Stimulated activated naive CD8-positive, alpha-beta T cell treated with anti-CD3 and anti-CD28 coated beads, Interleukin-15, amount 100 ng/mL, for 72 hours (primary cell): Measurements from ENCODE around the gene STT3B.

Experiments used
- ATAC-seq: fragments of 150-1000 bp; cut with Tn5 transposase; 2 replicates; pipeline ENCODE4 v1.10.0; 2021; ENCODE audit warnings: mild to moderate bottlenecking, moderate library complexity
- DNase-seq, 2 donors: peaks; one replicate each; pipeline ENCODE4 v3.0.0; 2021 to 2022
- H3K27ac Mint-ChIP-seq, 2 donors: one replicate each; pipeline ENCODE4 v1.8.0; 2022; ENCODE audit warnings: mild to moderate bottlenecking in 2 of 2, mixed read lengths in 2 of 2, moderate library complexity in 2 of 2
- H3K27me3 Mint-ChIP-seq: one replicate; pipeline ENCODE4 v1.8.0; 2022; ENCODE audit warnings: mixed read lengths
- H3K4me1 Mint-ChIP-seq: one replicate; pipeline ENCODE4 v1.8.0; 2022; ENCODE audit warnings: mild to moderate bottlenecking, mixed read lengths
- H3K4me3 Mint-ChIP-seq, 2 donors: one replicate each; pipeline ENCODE4 v1.8.0; 2022; ENCODE audit warnings: mild to moderate bottlenecking in 2 of 2, mixed read lengths in 2 of 2, moderate library complexity in 1 of 2
- H3K9me3 Mint-ChIP-seq, 2 donors: one replicate each; pipeline ENCODE4 v1.8.0; 2022; ENCODE audit warnings: mixed read lengths in 2 of 2

STT3B gene

DNA sequence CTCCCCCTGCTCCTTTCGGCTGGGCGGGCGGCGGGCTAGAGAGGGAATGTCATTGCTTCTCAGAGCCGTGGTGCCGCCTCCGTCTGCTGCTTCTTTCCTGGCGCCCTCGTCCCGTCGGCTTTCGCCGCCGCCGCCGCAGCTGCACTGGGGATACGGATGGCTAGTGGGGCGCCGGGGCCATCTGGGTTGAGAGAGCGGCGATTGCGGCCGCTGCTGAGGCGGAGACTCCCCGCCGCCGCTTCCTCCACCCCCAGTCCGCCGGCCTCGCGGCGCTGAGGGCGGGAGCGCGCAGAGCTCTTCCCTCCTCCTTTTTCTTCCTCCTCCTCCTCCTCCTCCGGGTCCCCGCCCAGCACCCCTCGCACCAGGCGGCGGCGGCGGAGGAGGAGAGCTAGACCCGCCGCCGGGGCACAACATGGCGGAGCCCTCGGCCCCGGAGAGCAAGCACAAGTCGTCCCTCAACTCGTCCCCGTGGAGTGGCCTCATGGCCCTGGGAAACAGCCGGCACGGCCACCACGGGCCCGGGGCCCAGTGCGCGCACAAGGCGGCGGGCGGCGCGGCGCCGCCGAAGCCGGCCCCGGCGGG is at the start of gene STT3B:
TSS of gene STT3B (plus strand) at position 339 of the 582 bp plus-strand sequence. CDS start at position 413, 74 bp downstream.
- peak within 1 kb of the TSS; percentile 99 for H3K27ac Mint-ChIP-seq
- H3K27me3 Mint-ChIP-seq = no peaks in the 10 kb centered on the region
- peak in 1 of 2 donors; percentile 90 for DNase-seq
- no peaks in the 10 kb centered on the region for H3K9me3 Mint-ChIP-seq
- peaks cover 18% of the 10 kb centered on the region for H3K4me1 Mint-ChIP-seq
- H3K4me3 Mint-ChIP-seq = peak within 1 kb of the TSS; percentile 95
- peak; percentile 72 for ATAC-seq

DNA sequence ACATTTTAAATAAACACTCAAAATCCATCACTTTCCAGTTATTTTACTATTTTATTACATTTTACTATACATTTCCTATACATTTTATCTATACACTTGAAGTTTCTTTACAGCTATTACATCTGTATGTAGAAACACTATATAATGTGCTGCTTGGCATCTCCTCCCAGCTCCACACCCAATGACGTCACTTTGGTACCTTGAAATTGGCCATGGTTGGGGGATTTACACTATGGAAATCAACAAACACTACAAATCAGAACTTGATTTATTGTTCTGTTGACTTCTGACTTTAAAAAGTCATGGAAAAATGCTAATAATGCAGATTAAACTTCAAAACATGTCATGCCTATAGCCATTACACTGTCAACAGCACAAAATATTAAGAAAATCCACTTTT is 48.9 kb upstream of the STT3B start:
- DNase-seq = no peak
- Mint-ChIP-seq H3K27me3 (no peaks in the 10 kb centered on the region), H3K27ac (no peak overlapping the region), H3K4me1 (no peaks in the 10 kb centered on the region), H3K9me3 (peaks cover 0 to 6% of the 10 kb centered on the region in 2 donors), H3K4me3 (no peak overlapping the region)
- no peak for ATAC-seq

DNA sequence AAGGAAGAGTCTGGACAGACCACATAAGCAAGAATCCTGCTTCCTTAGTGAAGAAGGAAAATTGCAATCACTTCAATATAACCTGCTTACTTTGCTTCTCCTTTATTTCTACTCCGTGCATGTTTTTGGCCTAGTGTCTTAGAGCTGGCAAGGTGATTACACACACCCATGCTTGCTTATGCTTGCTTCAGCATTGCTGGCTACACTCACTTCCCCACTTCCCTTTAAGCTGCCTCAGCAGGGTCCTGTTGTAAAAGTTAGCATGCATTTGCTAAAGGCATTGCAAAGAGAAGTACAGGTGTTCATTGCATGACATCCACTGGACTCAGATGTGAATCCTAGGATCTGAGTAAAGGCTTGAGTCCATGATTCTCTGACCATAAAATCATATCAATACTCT is 47.5 kb upstream of the STT3B start:
- Mint-ChIP-seq H3K4me3 (no peak overlapping the region), H3K27ac (no peak overlapping the region), H3K9me3 (peaks cover 0 to 11% of the 10 kb centered on the region in 2 donors), H3K27me3 (no peaks in the 10 kb centered on the region), H3K4me1 (no peaks in the 10 kb centered on the region)
- ATAC-seq = no peak
- no peak for DNase-seq

DNA sequence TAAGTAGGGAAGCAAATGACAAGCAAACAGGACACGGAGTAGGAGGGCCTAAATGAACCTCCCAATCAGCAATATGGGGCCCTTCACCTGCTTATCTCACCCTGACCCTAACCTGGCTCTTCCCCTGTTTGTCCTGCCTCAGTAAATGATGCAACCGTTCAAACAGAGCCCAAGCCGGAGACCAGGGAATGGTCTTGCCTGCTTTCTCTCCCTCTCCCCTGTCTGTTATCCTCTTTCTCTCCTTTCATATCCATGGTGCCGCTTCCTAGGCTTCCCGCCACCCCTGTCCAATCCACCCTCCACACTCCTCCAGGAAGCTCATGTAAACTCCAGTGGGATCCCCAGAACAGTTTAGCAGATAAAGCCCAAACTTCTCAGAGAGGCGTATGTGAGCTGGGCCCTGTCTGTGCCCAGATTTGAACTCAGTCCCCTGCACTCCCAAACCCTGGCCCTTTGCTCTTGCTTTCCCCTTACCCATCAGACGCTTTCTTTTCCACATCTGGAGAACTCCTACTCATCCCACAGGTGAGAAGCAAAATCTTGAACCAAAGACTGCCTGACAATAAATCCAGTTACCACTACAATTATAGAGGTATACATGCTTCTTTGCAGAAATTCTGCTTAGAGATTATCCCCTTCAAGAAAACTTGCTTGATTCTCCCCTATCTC is 45.7 kb upstream of the STT3B start:
- H3K27ac Mint-ChIP-seq = peak overlapping the region in 1 of 2 donors; percentile 30
- H3K4me1 Mint-ChIP-seq = no peaks in the 10 kb centered on the region
- DNase-seq (no peak), ATAC-seq (no peak)
- no peak overlapping the region for H3K4me3 Mint-ChIP-seq
- H3K27me3 Mint-ChIP-seq = no peaks in the 10 kb centered on the region
- peaks cover 0 to 8% of the 10 kb centered on the region in 2 donors for H3K9me3 Mint-ChIP-seq

DNA sequence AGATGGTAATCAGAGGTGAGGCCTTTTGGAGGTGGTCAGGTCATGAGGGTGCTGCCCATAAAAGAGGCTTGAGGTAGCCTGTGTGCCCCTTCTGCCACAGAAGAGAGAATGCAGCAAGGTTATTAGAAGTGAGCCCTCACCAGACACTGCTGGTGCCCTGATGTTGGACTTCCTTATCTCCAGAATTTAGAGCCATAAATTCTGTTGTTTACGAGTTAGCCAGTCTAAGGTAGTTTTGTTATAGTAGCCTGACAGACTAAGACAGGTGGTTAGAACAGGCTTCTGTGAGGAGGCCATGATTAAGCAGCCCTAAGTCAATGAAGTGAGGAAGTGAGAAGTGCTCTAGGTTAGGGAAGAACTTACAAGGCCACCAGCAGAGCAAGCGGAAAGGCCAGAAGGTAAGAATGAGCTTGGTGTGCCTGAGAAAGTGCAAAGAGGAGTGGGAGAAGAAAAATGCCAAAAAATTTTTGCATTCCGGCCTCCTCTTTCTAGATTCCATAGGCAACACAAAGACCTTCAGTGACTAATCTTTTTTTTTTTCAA is 44.2 kb upstream of the STT3B start:
- Mint-ChIP-seq H3K4me3 (no peak overlapping the region), H3K27ac (no peak overlapping the region), H3K4me1 (no peaks in the 10 kb centered on the region), H3K9me3 (peaks cover 8 to 12% of the 10 kb centered on the region in 2 donors), H3K27me3 (no peaks in the 10 kb centered on the region)
- no peak for DNase-seq
- ATAC-seq = no peak

DNA sequence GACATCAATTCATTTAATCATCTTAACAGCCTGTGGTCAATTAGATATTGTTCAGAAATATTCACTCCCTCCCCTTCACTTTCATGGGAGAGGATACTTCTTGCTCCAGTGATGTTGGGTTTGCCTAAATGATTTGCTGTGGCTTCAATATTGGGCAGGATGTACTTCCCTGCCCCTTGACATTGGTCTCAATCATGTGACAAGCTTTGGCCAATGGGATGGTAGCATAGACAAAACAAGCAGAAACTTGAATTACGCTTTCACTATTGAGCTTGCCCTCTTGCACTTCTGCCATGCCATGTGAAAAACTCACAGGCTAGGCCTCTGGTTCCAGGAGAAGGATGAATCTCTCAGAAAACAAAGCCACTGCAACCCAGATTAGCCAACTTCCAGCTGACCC is 42.2 kb upstream of the STT3B start:
- H3K4me3 Mint-ChIP-seq = no peak overlapping the region
- H3K4me1 Mint-ChIP-seq = no peaks in the 10 kb centered on the region
- no peaks in the 10 kb centered on the region for H3K27me3 Mint-ChIP-seq
- DNase-seq = no peak
- no peak overlapping the region for H3K27ac Mint-ChIP-seq
- peaks cover 8 to 15% of the 10 kb centered on the region in 2 donors for H3K9me3 Mint-ChIP-seq
- no peak for ATAC-seq

DNA sequence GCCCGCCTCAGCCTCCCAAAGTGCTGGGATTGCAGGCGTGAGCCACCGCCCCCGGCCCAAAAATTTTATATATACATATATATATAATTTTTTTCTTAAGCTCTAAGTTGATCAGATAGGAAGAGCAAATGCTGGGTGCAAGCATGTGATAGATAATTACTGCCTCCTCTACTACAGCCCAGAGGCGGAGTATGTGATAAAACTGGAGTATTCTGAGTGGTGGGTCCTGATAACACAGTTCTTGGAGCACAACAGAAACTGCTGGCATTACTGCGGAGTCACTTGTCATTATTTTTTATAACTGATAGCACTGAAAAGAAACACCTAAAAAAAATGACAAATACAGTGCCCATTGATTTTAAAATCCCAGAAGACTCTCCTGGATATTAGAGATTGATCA is 41.1 kb upstream of the STT3B start:
- ATAC-seq = no peak
- no peak for DNase-seq
- no peaks in the 10 kb centered on the region for H3K4me1 Mint-ChIP-seq
- H3K9me3 Mint-ChIP-seq = peaks cover 8 to 17% of the 10 kb centered on the region in 2 donors
- no peaks in the 10 kb centered on the region for H3K27me3 Mint-ChIP-seq
- H3K4me3 Mint-ChIP-seq = no peak overlapping the region
- no peak overlapping the region for H3K27ac Mint-ChIP-seq

DNA sequence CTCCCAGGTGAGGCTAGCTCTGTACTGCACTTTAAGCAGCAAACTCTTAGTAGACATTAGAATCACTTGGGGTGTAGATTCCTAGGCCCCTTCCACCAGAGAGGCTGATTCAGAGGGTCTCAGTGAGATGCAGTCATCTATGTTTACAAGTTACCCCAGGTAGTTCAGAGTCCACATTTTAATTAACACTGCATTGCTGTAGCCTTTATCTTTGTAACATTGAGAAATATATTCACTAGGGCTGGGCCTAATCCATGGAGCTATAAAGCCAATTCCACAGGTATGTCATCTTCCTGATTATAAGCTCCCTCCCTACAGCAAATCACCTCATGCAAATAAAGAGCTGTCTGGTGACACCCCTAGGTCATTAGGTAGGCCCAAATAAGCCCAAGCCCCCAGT is 39.6 kb upstream of the STT3B start:
- Mint-ChIP-seq H3K4me1 (no peaks in the 10 kb centered on the region), H3K4me3 (no peak overlapping the region), H3K27me3 (no peaks in the 10 kb centered on the region), H3K9me3 (peaks cover 8 to 17% of the 10 kb centered on the region in 2 donors), H3K27ac (no peak overlapping the region)
- DNase-seq (no peak), ATAC-seq (no peak)

DNA sequence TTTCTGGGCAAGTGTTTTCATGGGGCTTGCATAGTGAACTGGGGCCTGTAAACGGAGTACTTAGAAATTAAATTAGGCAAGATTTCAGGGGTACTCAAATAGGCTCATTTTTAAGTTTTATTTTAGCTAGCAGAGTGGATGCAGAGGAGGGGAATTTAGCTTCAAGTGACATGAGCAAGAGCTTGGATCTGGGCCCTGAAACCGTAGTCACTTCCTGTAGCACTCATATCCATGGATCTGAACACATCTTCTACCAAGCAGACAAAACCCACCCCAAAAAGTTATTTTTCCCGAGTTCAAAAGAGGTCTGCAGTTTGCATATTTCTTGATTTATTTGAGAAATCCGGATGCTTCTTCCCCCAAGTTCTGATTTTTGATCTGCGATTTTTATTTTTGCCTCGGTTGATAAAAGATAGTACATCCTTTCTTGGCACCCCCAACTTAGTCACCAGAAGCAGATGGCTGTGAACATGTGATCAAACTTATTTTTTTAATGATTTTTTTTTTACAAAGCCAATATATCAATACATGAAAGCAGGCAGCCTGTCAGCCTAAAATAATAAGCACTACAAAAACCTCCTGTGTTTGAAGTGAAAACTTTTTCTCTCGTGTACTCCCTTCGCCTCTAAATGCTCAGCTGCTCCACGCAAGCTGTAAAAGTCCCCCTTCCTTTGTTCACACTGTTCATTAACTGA is 36.6 kb upstream of the STT3B start:
- ATAC-seq (no peak), DNase-seq (no peak)
- Mint-ChIP-seq H3K9me3 (peaks cover 8 to 9% of the 10 kb centered on the region in 2 donors), H3K4me3 (no peak overlapping the region), H3K27me3 (no peaks in the 10 kb centered on the region), H3K27ac (no peak overlapping the region), H3K4me1 (no peaks in the 10 kb centered on the region)

DNA sequence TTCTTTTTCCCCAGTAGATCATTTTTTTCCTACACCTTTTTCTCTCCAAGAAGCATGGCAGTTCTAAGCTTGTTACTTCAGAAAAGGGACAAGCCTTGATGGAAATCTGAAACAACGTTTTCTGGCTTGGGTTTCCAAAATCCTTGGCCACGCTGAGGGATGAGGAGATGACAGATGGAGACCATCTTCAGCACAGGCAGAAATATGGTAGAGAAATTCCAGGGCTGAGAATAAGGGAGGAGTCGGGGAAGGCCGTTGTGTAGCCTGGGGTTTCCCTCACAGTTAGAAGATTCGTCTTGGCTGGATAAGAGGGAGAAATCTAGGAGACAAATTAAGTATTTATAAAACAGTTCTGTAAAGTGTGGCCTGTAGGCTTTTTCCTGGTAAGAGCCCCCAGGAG is 33.9 kb upstream of the STT3B start:
- no peak overlapping the region for H3K4me3 Mint-ChIP-seq
- H3K9me3 Mint-ChIP-seq = peaks cover 0 to 5% of the 10 kb centered on the region in 2 donors
- no peak overlapping the region for H3K27ac Mint-ChIP-seq
- no peak for DNase-seq
- ATAC-seq = no peak
- H3K4me1 Mint-ChIP-seq = no peaks in the 10 kb centered on the region
- no peaks in the 10 kb centered on the region for H3K27me3 Mint-ChIP-seq

DNA sequence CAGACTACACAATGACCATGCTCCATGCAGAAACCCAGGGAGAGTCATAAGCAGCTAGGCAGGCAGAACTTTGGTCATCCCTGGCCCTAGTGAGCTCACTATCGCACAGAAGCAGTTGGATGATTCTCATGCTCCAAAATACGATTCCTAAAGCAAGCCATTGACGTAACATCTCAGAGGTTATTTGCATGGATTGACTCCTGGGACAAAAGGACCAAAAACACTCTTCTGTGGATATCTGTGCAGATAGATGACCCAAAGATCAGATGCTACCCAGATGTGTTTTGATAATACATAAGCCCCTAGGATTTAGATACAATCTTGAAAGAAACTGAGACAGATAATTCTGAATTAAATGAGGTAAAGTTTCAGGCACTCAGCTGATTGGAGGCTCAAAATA is 33.4 kb upstream of the STT3B start:
- no peaks in the 10 kb centered on the region for H3K4me1 Mint-ChIP-seq
- no peak overlapping the region for H3K4me3 Mint-ChIP-seq
- peaks cover 0 to 5% of the 10 kb centered on the region in 2 donors for H3K9me3 Mint-ChIP-seq
- no peak for DNase-seq
- no peaks in the 10 kb centered on the region for H3K27me3 Mint-ChIP-seq
- no peak for ATAC-seq
- peak overlapping the region in 1 of 2 donors; percentile 38 for H3K27ac Mint-ChIP-seq

DNA sequence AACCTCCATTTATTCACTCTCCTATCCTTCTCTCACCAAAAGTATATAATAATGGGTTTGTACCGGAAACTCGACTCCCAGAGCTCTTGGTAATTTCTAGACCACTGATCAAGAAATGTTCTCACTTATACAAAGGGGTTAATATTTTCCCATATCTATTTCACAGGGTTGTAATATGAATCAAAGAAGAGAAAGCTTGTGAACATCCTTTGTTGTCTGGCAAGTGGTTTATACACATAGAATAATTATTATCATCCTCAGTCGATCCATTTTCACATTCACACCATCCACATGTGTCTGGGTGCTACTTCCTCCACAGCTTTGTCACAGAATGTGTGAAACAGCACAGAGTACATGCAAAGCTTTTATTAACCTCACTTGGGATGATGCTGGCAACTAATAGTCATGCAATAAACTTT is 29.9 kb upstream of the STT3B start:
- H3K4me3 Mint-ChIP-seq = no peak overlapping the region
- no peak for ATAC-seq
- no peaks in the 10 kb centered on the region for H3K9me3 Mint-ChIP-seq
- no peak overlapping the region for H3K27ac Mint-ChIP-seq
- no peak for DNase-seq
- H3K27me3 Mint-ChIP-seq = no peaks in the 10 kb centered on the region
- H3K4me1 Mint-ChIP-seq = peaks cover 25% of the 10 kb centered on the region

DNA sequence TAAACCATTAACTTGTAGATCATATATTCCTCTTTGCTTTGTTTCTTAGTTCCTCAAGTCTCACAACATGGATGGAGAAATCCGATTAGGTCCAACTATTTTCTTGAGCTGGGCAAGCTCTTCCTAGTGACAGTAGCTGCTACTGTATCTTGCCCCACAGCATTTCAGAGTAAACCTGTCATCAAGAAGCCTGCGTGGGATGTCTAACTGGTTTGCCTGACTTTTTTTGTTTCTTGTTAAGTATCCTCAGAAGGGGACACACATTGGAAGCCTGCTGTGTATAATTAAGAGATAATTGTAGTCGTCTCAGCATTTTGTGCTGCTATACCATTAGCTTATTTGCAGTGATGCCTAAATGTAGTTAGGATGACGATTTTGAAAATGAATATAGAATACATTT is 29.3 kb upstream of the STT3B start:
- DNase-seq (no peak), ATAC-seq (no peak)
- H3K27ac Mint-ChIP-seq = no peak overlapping the region
- no peaks in the 10 kb centered on the region for H3K27me3 Mint-ChIP-seq
- no peak overlapping the region for H3K4me3 Mint-ChIP-seq
- H3K4me1 Mint-ChIP-seq = peaks cover 32% of the 10 kb centered on the region
- no peaks in the 10 kb centered on the region for H3K9me3 Mint-ChIP-seq

DNA sequence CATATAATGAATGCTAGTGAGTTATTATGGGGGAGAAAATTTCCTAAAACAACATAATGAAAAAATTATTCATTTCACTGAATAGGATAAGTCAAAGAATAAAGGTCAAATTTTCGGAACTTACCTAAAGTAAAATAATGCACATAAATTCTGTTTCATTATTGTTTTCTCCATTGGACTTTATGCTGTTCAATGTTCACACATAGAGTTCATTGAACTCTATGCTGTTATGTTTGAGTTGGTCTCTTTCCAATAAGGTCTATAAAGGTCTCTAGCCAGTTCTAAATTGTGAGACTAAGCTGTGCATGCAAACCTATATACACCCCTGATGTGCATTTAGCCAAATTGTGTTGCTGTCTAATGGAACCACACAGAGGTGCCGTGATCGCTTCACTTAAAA is 28.5 kb upstream of the STT3B start:
- peaks cover 40% of the 10 kb centered on the region for H3K4me1 Mint-ChIP-seq
- ATAC-seq (no peak), DNase-seq (no peak)
- no peak overlapping the region for H3K4me3 Mint-ChIP-seq
- no peak overlapping the region for H3K27ac Mint-ChIP-seq
- no peaks in the 10 kb centered on the region for H3K27me3 Mint-ChIP-seq
- no peaks in the 10 kb centered on the region for H3K9me3 Mint-ChIP-seq

DNA sequence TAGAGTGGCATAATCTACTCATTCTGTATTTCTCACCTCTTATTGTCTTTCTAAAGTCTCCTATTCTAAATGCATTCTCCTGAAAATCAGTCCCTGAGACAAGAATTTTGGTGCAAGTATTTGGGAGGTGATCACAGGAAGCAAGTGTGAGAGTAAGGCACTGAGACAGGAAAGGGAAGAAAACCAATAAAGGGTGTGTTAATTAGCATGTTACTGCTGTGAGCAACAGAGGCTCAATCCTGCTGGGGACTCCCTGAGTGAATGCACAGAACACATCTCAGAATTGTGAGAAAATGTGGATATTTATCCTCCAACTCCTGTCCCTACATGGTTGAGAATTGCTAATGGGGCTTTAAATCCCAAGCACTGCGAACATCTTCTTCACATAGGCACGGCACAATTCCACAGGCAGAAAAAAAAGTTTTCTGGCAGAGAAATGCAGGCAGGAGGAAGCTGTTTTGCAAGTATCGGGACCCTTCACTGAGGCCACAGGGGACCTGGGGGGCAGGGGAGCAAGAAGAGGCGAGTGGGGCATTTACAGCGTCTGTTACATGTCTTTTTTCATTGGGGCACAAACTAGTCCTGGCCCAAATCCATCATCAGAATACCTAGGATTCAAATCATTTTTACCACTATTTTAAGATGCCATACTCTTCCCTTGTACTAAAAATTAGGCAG is 27.2 kb upstream of the STT3B start:
- H3K9me3 Mint-ChIP-seq = peaks cover 0 to 4% of the 10 kb centered on the region in 2 donors
- peak overlapping the region in 1 of 2 donors; percentile 70 for H3K27ac Mint-ChIP-seq
- ATAC-seq (no peak), DNase-seq (no peak)
- no peak overlapping the region for H3K4me3 Mint-ChIP-seq
- H3K27me3 Mint-ChIP-seq = no peaks in the 10 kb centered on the region
- peaks cover 46% of the 10 kb centered on the region for H3K4me1 Mint-ChIP-seq
